AG04450 (cell line): ENCODE measurements around the gene FAM98B. TPM values are rescaled to one million over a fixed set of nuclear protein-coding genes. Genes with fewer than 3 reads are reported as not detected.

Experiments
- CTCF ChIA-PET: fragments of 300-600, 350-600 bp; formaldehyde crosslinking; extraction: SDS; loops from one replicate; lab custom pipeline; 2022; ENCODE audit warnings: antibody characterized with exemption, inconsistent platforms; lab: Charles Lee
- POLR2A ChIA-PET: fragments of 350-600 bp; formaldehyde crosslinking; extraction: SDS; loops from one replicate; lab custom pipeline; 2021; ENCODE audit warnings: antibody characterized with exemption, inconsistent platforms; lab: Yijun Ruan, JAX
- DNase-seq: peaks from one replicate; pipeline ENCODE4 v3.0.0-alpha.2; 2011; ENCODE audit warnings: low read depth, low spot score
- H3K27ac ChIP-seq: one replicate; pipeline ENCODE4 v1.5.1; 2012; ENCODE audit warnings: low read depth, low read length, control low read depth
- H3K27me3 ChIP-seq: one replicate; pipeline ENCODE4 v1.6.0; 2012; ENCODE audit warnings: low read length; ENCODE audit not compliant: control insufficient read depth, insufficient read depth
- H3K4me3 ChIP-seq: 2 replicates; pipeline ENCODE4 v1.5.1; 2011; ENCODE audit warnings: mild to moderate bottlenecking, low read depth, low read length, control low read depth
- H3K9me3 ChIP-seq: 2 replicates; pipeline ENCODE4 v1.5.1; 2012; ENCODE audit warnings: low read length; ENCODE audit not compliant: control insufficient read depth, insufficient read depth
- polyA plus RNA-seq: library from polyadenylated mRNA; depleted of rRNA; stranded (reverse); fragments of >200 nt; gene quantifications from 2 replicates; pipeline ENCODE4 v1.2.3, GENCODE V29; 2011
- TF ChIP-seq, protein P1 (sequence below): IDR thresholded peaks from 2 replicates; pipeline ENCODE4 v1.5.1; 2011; ENCODE audit warnings: low read depth, low read length, control low read depth, inconsistent platforms

The FAM98B gene
- polyA plus RNA-seq, 1 experiment: 19.6 TPM

- TF ChIP-seq, protein P1, sequence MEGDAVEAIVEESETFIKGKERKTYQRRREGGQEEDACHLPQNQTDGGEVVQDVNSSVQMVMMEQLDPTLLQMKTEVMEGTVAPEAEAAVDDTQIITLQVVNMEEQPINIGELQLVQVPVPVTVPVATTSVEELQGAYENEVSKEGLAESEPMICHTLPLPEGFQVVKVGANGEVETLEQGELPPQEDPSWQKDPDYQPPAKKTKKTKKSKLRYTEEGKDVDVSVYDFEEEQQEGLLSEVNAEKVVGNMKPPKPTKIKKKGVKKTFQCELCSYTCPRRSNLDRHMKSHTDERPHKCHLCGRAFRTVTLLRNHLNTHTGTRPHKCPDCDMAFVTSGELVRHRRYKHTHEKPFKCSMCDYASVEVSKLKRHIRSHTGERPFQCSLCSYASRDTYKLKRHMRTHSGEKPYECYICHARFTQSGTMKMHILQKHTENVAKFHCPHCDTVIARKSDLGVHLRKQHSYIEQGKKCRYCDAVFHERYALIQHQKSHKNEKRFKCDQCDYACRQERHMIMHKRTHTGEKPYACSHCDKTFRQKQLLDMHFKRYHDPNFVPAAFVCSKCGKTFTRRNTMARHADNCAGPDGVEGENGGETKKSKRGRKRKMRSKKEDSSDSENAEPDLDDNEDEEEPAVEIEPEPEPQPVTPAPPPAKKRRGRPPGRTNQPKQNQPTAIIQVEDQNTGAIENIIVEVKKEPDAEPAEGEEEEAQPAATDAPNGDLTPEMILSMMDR: no peak
- no peak overlapping the region for H3K4me3 ChIP-seq
- H3K27ac ChIP-seq: no peak overlapping the region
- CTCF ChIA-PET: interaction anchor here (1.0 to 1.5 kb wide), 5 partner anchors 14 to 223 kb away, joined by 3 to 6 read pairs (median 4); partner anchors contain the start of gene RASGRP1
- H3K27me3 ChIP-seq: no peaks in the 10 kb centered on the region
- no peaks in the 10 kb centered on the region for H3K9me3 ChIP-seq
- DNase-seq: no peak
- POLR2A ChIA-PET: interaction anchor here (0.9 kb wide), 1 partner anchor 12 kb away, joined by 4 read pairs; no protein-coding TSS in a partner anchor
These were observed 6.6 kb downstream of the FAM98B start for GRCh38 chr15:38460543-38460942.

DNA sequence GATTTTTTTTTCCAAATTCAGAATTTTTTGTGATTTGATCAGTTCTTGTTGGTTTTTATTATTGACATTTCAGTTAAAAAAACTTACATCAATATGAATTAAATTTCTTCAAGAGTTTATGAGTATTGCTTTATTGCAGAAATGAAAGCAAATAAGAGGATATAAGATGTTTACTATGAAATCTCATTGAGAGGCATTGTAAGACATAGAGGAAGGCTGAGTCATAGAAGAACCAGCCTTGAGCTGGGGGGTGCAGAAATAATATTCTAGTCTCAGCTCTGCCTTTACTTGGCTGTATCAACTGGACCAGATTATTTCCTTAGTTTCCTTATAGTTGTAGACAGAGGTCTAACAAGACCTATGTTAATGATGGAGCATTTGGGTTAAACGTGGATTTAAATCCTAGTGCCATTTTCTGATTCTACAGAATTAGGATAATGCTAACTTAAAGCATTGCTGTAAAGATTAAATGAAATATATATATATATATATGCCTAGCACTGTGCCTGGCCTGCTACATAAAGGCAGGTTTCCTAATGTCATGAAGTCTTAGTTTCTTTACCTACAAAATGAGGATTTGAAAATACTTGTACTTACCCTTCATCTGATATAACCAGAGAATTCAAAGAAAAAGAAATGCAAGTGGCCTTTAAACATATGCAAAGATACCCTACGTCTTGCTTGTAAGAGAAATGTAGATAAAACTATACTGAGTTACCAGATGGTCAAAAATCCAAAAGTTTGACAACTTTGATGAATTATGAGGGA is 7.3 kb downstream of the FAM98B start:
- ChIA-PET POLR2A (interaction anchor here (0.9 kb wide), 1 partner anchor 11 kb away, joined by 4 read pairs; no protein-coding TSS in a partner anchor), CTCF (interaction anchor here (0.8 to 1.5 kb wide), 6 partner anchors 13 to 229 kb away, joined by 3 to 6 read pairs (median 4); partner anchors contain the start of gene RASGRP1)
- Histone ChIP-seq H3K27me3 (no peaks in the 10 kb centered on the region), H3K9me3 (no peaks in the 10 kb centered on the region), H3K27ac (no peak overlapping the region), H3K4me3 (no peak overlapping the region)
- TF ChIP-seq, protein P1: no peak
- no peak for DNase-seq

DNA sequence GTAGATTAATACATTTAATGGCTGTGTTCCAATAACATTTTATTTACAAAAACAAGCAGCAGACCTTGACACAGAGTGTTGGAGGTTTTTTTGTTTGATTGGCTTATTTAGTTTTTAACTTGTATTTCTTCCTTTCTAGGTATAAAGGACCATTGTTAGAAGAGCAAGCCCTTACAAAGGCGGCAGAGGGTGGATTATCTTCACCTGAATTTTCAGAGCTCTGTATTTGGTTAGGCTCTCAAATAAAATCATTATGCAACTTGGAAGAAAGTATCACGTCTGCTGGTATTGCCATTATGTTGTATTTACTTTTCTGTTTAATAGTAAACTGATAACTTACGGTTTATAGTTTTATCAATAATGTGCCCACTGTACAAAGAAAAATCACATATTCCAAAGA is 10.0 kb downstream of the FAM98B start:
- POLR2A ChIA-PET: no interaction called here
- no peak overlapping the region for H3K27ac ChIP-seq
- CTCF ChIA-PET: interaction anchor here (0.8 to 1.8 kb wide), 6 partner anchors 22 to 468 kb away, joined by 3 to 6 read pairs (median 4); partner anchors contain the start of gene RASGRP1
- H3K9me3 ChIP-seq: no peaks in the 10 kb centered on the region
- TF ChIP-seq, protein P1: no peak
- H3K27me3 ChIP-seq: no peaks in the 10 kb centered on the region
- H3K4me3 ChIP-seq: no peak overlapping the region
- DNase-seq: no peak

DNA sequence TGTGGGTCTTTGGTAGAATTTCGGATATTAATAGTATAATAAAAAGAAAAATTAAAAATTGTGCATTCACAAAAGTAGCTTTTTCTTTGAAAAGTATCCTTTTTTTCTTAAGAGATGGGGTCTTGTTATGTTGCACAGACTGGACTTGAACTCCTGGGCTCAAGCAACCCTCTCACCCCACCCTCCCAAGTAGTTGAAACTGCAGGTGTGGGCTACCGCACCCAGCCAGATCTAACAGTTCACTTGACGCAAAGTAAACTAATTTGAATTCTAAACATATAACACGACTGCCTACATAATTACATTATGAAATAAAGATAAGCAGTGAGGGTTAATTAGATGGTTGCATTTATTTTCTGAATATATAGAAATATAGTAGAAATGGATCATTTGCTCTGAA is 10.7 kb downstream of the FAM98B start:
- no peak overlapping the region for H3K27ac ChIP-seq
- ChIA-PET CTCF (interaction anchor here (1.4 to 1.8 kb wide), 5 partner anchors 23 to 235 kb away, joined by 3 to 6 read pairs (median 4); partner anchors contain the start of gene RASGRP1), POLR2A (no interaction called here)
- H3K4me3 ChIP-seq: no peak overlapping the region
- H3K9me3 ChIP-seq: no peaks in the 10 kb centered on the region
- DNase-seq: no peak
- no peaks in the 10 kb centered on the region for H3K27me3 ChIP-seq
- TF ChIP-seq, protein P1: no peak

GRCh38 chr15:38470816-38471215 is 16.9 kb downstream of the FAM98B start:
- Histone ChIP-seq H3K27ac (no peak overlapping the region), H3K27me3 (no peaks in the 10 kb centered on the region), H3K9me3 (no peaks in the 10 kb centered on the region), H3K4me3 (no peak overlapping the region)
- DNase-seq: no peak
- CTCF ChIA-PET: interaction anchor here (1.5 to 4.9 kb wide), 4 partner anchors 213 to 475 kb away, joined by 4 to 32 read pairs (median 26); no protein-coding TSS in a partner anchor
- TF ChIP-seq, protein P1: no peak
- POLR2A ChIA-PET: no interaction called here
